GM21360 (cell line): ENCODE measurements around the gene B3GALNT2.

Experiments
- ATAC-seq: cut with Tn5 transposase; IDR thresholded peaks from one replicate; pipeline ENCODE4 v1.9.1; 2021; ENCODE audit warnings: mild to moderate bottlenecking, moderate library complexity; ENCODE audit not compliant: unreplicated experiment

Gene B3GALNT2

GRCh38 chr1:235411489-235412486 is 92.5 kb downstream of the B3GALNT2 start:
- no peak for ATAC-seq

GRCh38 chr1:235410467-235410866 is 93.8 kb downstream of the B3GALNT2 start:
- ATAC-seq = no peak

- ATAC-seq = no peak
These were observed 95.0 kb downstream of the B3GALNT2 start for GRCh38 chr1:235409042-235409820.

- no peak for ATAC-seq
These were observed 95.7 kb downstream of the B3GALNT2 start for GRCh38 chr1:235408503-235408960.

GRCh38 chr1:235407419-235407818 is 96.8 kb downstream of the B3GALNT2 start:
- ATAC-seq = no peak

GRCh38 chr1:235404190-235404589 is 100.1 kb downstream of the B3GALNT2 start:
- ATAC-seq = no peak

- ATAC-seq = no peak
These were observed 100.7 kb downstream of the B3GALNT2 start for GRCh38 chr1:235403593-235403992.

- ATAC-seq = no peak
These were observed 101.6 kb downstream of the B3GALNT2 start for GRCh38 chr1:235402457-235403200.

GRCh38 chr1:235401251-235401650 is 103.0 kb downstream of the B3GALNT2 start:
- ATAC-seq = no peak
